GM21367 (cell line): ENCODE data around the gene HIVEP3.
A peak's percentile ranks its signal among the peaks of the same experiment; 100 is the strongest.

Experiments
- ATAC-seq: cut with Tn5 transposase; IDR thresholded peaks from one replicate; pipeline ENCODE4 v1.9.1; 2021; ENCODE audit not compliant: unreplicated experiment

HIVEP3 gene

GRCh38 chr1:41816061-41816460 is 102.7 kb downstream of the HIVEP3 start:
- ATAC-seq: no peak

GRCh38 chr1:41813755-41814745 is 104.7 kb downstream of the HIVEP3 start:
- ATAC-seq: no peak

DNA sequence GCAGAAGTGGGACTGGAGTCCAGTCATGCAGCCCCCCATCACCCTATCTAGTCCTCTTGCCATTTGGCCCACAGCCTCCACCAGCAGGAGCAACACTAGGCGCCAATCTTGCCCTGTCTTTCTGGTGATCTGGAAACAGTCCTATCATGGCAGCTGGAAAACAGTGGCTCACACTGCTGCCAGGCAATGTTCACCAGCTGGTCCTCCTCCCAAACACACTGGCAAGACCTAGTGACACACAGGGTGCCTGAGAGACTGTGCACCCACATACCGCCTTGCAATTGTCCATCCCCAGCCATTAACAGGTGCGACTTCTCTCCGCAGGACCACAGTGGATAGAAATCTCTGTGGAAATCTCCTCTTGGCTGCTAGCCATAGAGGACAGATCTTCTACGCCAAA is 105.5 kb downstream of the HIVEP3 start:
- ATAC-seq: no peak

- no peak for ATAC-seq
Measured at GRCh38 chr1:41812453-41812852, 106.3 kb downstream of the HIVEP3 start.

- ATAC-seq: no peak
Measured at GRCh38 chr1:41812051-41812450, 106.7 kb downstream of the HIVEP3 start.

GRCh38 chr1:41811051-41811795 is 107.5 kb downstream of the HIVEP3 start:
- no peak for ATAC-seq

DNA sequence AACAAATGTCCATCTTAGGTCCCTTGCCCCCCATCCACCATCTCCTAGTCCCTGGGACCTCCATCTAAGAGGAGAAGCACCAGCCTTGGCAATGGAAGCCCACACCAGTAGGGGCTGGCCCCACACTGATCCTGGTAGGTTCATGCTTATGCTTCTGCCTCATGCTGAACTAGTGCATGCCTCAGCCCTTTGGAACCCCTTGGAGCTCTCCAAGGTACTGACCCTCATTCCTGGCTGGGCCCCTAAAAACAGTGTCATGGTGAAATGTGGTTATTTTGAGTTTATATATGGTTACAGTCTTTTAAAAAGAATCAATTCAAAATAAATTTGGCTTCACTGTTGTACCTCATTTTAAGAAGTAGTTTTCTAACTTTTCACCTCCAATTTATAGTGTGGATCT is 108.3 kb downstream of the HIVEP3 start:
- ATAC-seq: no peak

GRCh38 chr1:41809692-41810091 is 109.0 kb downstream of the HIVEP3 start:
- no peak for ATAC-seq

- ATAC-seq: no peak
Measured at GRCh38 chr1:41807390-41807789, 111.3 kb downstream of the HIVEP3 start.

DNA sequence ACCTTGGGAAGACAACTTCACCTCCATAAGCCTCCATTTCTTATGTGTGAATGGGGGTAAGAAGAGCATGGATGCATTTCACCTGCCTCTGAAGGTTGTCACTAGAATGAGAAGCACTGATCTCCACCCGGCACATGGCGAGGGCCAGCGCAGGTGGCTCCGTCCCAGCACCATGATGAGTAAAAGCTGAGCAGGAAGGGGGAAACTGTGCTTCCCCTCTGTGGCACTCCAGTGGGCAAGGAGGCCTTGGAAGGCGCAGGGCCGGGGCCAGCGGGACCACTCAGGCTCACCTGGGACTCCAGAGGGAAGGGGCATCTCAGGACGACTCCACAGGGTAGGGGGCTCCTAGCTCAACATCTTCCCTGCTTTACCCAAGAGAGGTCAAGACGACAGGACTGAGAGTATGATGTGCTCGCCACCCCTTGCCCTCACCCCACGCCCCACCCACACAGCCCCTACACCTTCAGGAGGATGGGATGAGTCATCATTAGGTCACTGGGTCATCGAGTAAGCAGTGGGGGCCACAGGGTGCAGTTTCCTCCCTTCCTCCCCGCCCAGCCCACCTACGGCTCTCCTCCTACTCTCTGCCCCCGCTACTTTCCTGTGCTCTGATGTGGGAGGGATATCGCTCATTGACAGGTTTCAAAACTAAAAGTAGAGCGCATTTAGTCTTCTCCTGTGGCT is 112.1 kb downstream of the HIVEP3 start:
- ATAC-seq: no peak

- no peak for ATAC-seq
Measured at GRCh38 chr1:41805771-41806471, 112.8 kb downstream of the HIVEP3 start.

GRCh38 chr1:41804176-41804575 is 114.5 kb downstream of the HIVEP3 start:
- ATAC-seq: no peak

DNA sequence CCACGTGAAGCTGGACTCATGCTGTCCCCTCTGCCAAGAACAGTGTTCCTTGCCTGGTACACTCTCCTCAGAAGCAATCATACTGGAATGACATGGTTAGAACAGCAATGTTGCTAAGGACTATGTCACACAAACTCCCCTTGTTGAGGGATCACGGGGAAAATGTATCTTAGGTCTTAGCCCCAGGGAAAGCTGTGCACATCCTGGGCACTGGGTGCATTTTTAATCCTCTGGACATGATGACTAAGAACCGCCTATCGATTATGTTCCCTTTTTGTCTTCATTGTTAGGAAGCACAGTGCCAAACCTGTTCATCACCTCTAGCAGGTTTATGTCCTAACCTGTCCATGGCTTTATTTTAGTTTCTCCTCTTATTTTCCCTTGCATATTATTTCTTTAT is 115.1 kb downstream of the HIVEP3 start:
- no peak for ATAC-seq

GRCh38 chr1:41802532-41803501 is 115.9 kb downstream of the HIVEP3 start:
- peak; percentile 45 for ATAC-seq

GRCh38 chr1:41800311-41800829 is 118.4 kb downstream of the HIVEP3 start:
- no peak for ATAC-seq

DNA sequence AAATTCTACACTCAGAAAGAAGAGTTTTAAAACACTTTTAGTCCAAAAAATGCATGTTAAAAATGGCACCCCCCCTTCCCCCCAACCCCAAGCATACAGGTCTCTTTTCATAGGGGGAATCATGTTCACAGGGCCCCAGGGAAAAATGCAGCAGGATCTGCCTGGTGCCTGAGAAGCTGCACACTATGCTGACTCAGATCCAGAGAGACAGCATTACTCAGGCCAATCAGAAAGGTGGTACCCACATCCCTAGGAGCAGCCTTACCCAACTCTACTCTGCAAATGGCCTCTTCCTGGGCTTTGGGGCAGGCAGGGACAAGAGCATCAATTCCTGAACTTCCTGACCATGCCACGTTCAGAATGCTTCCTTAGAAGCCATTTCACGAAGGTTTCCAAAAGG is 119.0 kb downstream of the HIVEP3 start:
- ATAC-seq: no peak

GRCh38 chr1:41799205-41799604 is 119.5 kb downstream of the HIVEP3 start:
- no peak for ATAC-seq

DNA sequence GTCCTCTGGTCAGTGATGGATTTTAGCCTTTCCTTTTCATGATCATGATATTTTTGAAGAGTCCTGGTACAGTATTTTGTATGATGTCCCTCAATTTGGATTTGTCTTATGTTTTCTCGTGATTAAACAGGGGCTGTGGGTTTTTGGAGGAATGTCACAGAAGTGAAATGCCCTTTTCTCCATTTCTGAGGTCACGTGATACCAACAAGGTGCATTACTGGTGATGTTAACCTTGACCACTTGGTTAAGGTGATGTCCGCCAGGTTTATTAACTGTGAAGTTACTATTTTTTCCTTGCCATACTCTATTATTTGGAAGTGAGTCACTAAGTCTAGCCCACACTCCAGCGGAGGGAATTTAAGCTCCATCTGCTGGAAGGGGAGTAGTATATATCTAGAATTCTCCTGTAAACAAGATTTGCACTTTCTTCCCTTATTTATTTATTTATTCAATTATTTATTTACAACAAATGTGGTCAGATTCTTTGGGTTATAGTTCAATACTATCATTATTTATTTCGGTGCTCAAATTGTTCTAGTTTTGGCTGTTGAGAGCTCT is 123.4 kb downstream of the HIVEP3 start:
- no peak for ATAC-seq

- no peak for ATAC-seq
Measured at GRCh38 chr1:41794031-41794430, 124.7 kb downstream of the HIVEP3 start.
